GM18870 (cell line): Measurements from ENCODE around the gene C12orf43.

Experiments used
- ATAC-seq: cut with Tn5 transposase; IDR thresholded peaks from one replicate; pipeline ENCODE4 v1.9.1; 2021; ENCODE audit warnings: moderate library complexity; ENCODE audit not compliant: unreplicated experiment

The C12orf43 gene

GRCh38 chr12:121030576-121031212, 14.4 kb upstream of the C12orf43 start:
- ATAC-seq: no peak

GRCh38 chr12:121026274-121027045, 10.2 kb upstream of the C12orf43 start:
- no peak for ATAC-seq

GRCh38 chr12:121025442-121026226, 9.3 kb upstream of the C12orf43 start:
- no peak for ATAC-seq

GRCh38 chr12:121023799-121024198, 7.5 kb upstream of the C12orf43 start:
- ATAC-seq: no peak

GRCh38 chr12:121022713-121023112, 6.4 kb upstream of the C12orf43 start:
- no peak for ATAC-seq

GRCh38 chr12:121021754-121022153, 5.5 kb upstream of the C12orf43 start:
- no peak for ATAC-seq

- no peak for ATAC-seq
Measured at GRCh38 chr12:121018860-121019617, 2.8 kb upstream of the C12orf43 start.

GRCh38 chr12:121017966-121018491, 1.7 kb upstream of the C12orf43 start:
- ATAC-seq: no peak

- no peak for ATAC-seq
Measured at GRCh38 chr12:121013715-121014114, 2.6 kb downstream of the C12orf43 start.

- ATAC-seq: no peak
Measured at GRCh38 chr12:121011820-121012219, 4.5 kb downstream of the C12orf43 start.

- no peak for ATAC-seq
Measured at GRCh38 chr12:121010860-121011259, 5.4 kb downstream of the C12orf43 start.

GRCh38 chr12:121009741-121010140, 6.5 kb downstream of the C12orf43 start:
- ATAC-seq: no peak

- no peak for ATAC-seq
Measured at GRCh38 chr12:121008347-121009098, 7.8 kb downstream of the C12orf43 start.

- ATAC-seq: no peak
Measured at GRCh38 chr12:121005346-121005815, 10.9 kb downstream of the C12orf43 start.

GRCh38 chr12:121004253-121004815, 12.0 kb downstream of the C12orf43 start:
- ATAC-seq: no peak

GRCh38 chr12:121003650-121004049, 12.6 kb downstream of the C12orf43 start:
- ATAC-seq: no peak

- no peak for ATAC-seq
Measured at GRCh38 chr12:121001841-121002483, 14.3 kb downstream of the C12orf43 start.

- ATAC-seq: no peak
Measured at GRCh38 chr12:121001060-121001459, 15.2 kb downstream of the C12orf43 start.

GRCh38 chr12:121000530-121000929, 15.8 kb downstream of the C12orf43 start:
- no peak for ATAC-seq
